GM18519 (cell line): ENCODE measurements around the gene LAMA2.
"Not testable (repeated sequence)": the region's sequence is repeated elsewhere in the genome, so short reads cannot be mapped to it uniquely, and the experiment has no call there.

Experiments
- ATAC-seq: cut with Tn5 transposase; IDR thresholded peaks from one replicate; pipeline ENCODE4 v1.9.1; 2021; ENCODE audit warnings: mild to moderate bottlenecking, moderate library complexity; ENCODE audit not compliant: unreplicated experiment, low FRiP score

Gene LAMA2

GRCh38 chr6:129164032-129164431 is 281.1 kb downstream of the LAMA2 start:
- ATAC-seq: no peak

DNA sequence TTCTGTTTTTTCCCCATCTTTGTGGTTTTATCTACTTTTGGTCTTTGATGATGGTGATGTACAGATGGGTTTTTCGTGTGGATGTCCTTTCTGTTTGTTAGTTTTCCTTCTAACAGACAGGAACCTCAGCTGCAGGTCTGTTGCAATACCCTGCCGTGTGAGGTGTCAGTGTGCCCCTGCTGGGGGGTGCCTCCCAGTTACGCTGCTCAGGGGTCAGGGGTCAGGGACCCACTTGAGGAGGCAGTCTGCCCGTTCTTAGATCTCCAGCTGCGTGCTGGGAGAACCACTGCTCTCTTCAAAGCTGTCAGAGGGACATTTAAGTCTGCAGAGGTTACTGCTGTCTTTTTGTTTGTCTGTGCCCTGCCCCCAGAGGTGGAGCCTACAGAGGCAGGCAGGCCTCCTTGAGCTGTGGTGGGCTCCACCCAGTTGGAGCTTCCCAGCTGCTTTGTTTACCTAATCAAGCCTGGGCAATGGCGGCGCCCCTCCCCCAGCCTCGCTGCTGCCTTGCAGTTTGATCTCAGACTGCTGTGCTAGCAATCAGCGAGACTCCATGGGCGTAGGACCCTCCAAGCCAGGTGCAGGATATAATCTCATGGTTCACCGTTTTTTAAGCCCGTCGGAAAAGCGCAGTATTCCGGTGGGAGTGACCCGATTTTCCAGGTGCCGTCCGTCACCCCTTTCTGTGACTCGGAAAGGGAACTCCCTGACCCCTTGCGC is 289.5 kb downstream of the LAMA2 start:
- ATAC-seq: not testable (repeated sequence)

- no peak for ATAC-seq
Observed at GRCh38 chr6:129175066-129175465, 292.1 kb downstream of the LAMA2 start.

GRCh38 chr6:129177801-129178200 is 294.9 kb downstream of the LAMA2 start:
- ATAC-seq: no peak

DNA sequence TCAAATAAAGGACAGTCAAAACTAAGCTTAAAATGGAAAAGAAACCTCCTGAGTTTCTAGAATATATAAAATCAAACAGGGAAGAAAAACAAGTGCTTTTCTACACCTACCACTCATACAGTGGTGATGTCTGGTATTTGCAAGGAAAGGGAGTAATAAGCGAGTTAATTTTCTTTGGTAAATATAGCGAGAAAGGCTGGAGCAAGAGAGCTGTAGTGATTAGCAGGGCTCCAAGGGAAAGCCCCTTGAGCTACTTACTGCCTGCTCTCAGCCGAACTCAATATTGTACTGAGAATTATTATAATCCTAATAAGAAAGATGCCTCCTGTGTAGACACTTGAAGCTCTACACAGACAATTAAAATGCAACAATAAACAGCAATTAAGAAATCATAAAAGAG is 296.3 kb downstream of the LAMA2 start:
- ATAC-seq: no peak

DNA sequence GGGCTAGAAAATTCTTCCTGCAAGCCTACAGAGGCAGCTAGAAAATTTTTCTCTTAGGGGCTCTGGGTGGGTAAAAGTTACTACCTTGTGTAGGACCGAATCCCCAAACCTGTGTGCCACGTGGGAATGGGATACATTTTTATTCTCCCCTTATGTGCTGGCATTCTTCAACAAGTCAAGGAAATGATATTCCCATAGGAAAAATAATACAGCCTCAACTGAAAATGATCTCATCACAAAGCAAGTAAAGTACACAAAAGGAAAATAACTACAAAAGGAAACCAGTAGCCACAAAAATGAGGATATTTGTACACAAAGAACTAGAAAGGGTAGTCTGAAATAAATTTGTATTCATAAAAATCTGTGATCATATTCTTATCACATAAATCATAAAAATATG is 298.1 kb downstream of the LAMA2 start:
- no peak for ATAC-seq

GRCh38 chr6:129183187-129183591 is 300.3 kb downstream of the LAMA2 start:
- ATAC-seq: no peak

GRCh38 chr6:129183681-129184301 is 300.9 kb downstream of the LAMA2 start:
- ATAC-seq: no peak

DNA sequence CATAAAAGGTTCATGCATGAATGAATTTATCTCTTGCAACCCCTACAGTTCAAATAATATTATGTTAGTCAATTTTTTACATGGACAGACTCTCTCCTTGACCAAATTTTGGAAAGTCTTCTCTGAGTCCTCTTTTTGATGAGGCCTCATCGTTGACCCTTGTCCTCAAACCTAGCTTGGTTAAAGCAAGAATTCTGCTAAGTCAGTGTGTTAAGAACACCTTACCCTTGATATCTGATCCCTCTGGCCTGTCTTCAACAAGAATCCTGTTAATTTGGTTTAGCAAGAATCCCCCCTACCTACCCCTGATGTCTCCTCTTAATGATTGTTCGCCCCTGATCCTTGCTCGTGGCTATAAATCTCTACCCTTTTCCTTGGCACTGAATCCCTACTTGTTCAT is 301.4 kb downstream of the LAMA2 start:
- no peak for ATAC-seq

DNA sequence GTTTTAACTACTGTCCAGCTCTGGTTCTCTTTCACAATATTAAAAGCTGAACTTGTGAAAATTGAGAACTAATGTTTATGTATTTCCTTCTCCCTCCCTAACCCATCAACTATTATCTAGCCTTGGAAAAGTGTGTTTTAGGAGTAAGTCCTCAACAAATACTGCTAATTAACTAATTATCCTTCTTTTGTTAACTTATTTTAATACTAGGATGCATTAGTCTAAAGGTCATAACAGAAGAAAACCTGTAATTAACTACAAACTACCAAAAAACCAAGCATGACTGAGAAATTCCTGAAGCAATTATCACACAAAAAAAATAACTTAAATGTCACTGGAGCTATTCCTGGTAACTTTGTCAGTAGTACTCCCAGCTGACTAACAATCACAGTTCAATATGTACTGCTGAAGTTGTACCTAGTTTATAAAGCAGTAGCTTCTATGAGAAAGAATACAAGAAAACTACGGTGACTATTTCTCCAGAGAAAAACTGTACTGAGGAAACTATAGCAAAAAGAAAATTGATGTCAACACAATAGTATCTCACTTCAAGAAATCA is 301.9 kb downstream of the LAMA2 start:
- no peak for ATAC-seq

- no peak for ATAC-seq
Observed at GRCh38 chr6:129186988-129187387, 304.1 kb downstream of the LAMA2 start.

DNA sequence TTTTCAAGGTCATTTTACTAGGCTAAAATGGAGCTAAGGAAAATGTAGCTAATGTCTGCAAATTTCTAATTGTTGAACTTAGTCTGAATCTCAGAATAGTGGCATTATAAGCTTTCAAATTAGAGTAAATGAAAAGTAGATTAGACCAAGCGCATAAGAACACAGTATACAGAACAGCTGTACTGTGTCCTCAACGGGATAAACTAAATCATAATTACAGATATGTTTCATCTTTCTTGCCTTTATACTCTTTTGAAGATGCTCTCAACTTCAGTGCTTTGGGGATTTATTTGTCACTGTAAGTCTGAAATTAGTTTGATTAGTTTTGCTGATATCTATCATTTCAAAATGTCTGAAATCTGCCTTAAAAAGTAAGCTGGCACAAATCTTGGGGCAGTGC is 305.4 kb downstream of the LAMA2 start:
- no peak for ATAC-seq

DNA sequence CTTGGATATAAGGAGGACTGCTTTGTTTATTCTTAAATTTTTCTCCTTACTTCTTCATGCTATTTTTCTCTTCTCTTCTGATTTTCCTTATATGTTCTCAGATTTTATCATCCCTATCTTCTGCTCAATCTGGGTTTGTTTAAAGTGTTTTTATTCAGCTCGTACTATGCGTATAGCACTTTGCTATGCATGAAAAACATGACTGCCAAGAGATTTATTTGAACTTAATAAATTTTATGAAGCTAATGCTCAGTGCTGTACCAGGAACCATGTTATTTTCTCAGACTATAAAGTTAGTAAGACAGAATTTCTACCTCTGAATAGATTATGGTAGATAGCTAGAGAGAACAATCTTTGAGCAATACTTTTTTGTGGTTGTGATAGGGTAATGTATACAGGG is 305.9 kb downstream of the LAMA2 start:
- ATAC-seq: no peak

- no peak for ATAC-seq
Observed at GRCh38 chr6:129189266-129189665, 306.3 kb downstream of the LAMA2 start.

GRCh38 chr6:129191235-129191634 is 308.3 kb downstream of the LAMA2 start:
- ATAC-seq: no peak

- ATAC-seq: no peak
Observed at GRCh38 chr6:129192458-129192989, 309.6 kb downstream of the LAMA2 start.

DNA sequence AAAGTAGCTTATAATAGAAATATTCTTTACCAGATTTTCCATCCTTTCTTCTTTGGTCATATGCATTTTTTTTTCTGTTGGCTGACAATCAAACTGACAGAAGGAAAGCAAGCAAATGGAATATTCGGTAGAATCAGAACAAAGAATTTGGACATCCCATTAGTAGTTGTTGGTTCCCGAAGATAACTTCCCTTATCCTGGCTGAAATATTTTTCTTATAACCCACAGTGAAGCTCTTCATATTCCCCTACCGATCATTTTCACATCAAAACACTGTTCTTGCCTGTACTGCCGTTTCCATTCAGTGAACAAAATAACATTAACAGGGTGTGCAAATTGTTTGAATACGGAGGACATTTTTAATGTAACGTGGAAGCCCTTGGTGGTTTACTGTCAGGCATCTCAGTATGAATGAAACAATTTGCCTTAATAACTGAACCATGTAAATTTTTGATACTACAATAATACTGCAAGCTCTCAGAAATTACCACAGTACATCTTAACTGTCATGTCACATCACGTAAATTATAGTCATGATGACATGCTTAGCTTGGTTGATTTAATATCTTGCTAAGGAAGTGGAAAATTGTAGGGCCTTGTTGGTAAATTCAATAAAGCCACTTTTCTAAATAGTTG is 311.5 kb downstream of the LAMA2 start:
- no peak for ATAC-seq

DNA sequence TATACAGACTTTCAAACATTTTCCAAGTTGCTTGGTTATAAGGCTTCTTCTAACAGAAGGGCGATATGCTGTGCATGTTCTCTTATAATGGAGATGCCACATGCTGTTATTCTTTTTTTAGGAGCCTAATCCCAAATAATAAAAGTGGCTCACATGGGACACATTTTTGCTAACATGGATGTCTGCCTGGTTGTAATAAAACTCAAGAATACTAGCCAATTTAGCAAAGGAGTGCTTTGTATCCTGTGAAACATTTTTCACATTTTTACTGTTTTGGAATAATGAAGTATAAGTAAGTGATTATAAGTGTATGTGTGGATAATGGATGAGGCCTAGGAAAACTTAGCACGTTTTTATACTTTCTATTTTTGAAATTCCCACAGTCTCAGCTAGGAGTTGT is 312.2 kb downstream of the LAMA2 start:
- no peak for ATAC-seq

DNA sequence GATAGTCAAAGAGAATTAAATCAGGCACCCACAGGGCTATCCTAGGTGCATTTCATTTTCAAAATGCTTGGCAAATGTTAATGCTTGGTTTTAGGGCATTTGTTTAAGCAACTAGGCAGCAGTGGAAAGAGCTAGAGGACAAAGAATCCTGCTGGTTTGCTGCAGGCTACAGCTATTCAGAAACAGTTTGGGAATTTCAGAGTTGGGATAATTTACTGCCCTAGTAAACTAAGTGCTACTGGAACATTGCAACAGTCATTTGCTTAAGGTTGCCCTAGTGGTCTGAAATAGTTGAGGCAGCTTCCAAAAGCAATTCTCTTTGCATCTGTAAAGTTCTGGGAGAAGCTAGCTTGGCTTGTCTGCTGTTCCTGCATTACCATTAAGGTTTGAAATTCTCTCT is 312.7 kb downstream of the LAMA2 start:
- no peak for ATAC-seq

DNA sequence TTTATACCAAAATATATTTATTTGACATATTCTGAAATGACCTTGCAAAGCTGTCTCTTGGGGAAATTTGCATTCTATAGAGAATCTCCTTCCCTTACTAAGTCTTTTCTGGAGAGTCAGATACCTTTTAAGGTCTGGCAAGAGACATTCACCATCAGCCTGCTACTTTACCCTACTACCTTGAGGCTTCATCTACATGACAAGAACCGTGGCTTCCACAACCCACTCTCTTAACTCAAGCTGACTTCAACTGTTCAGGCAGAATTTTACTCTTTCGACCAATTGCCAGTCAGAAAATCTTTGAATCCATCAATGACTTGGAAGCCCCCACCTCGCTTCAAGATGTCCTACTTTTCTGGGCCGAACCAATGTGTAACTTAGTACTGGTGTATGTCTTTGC is 314.2 kb downstream of the LAMA2 start:
- ATAC-seq: no peak

- no peak for ATAC-seq
Observed at GRCh38 chr6:129200151-129200550, 317.2 kb downstream of the LAMA2 start.
